Activated B cell treated with CpG ODN at 0.5 μM for 24 hours (primary cell): ENCODE data around the gene DCHS2. TPM values are rescaled to one million over a fixed set of nuclear protein-coding genes. Genes with fewer than 3 reads are reported as not detected.

Experiments
- ATAC-seq: fragments of 200-7000 bp; cut with Tn5 transposase; one replicate; pipeline ENCODE4 v1.10.0; 2021; ENCODE audit warnings: low read depth, mild to moderate bottlenecking, moderate library complexity
- CTCF ChIA-PET: fragments of 350-600 bp; sonication (Branson Sonifier 250); formaldehyde crosslinking; loops from one replicate; lab custom pipeline; 2021; ENCODE audit warnings: antibody characterized with exemption; lab: Charles Lee
- POLR2A ChIA-PET: fragments of 350-600 bp; sonication (Branson Sonifier 250); formaldehyde crosslinking; loops from one replicate; lab custom pipeline; 2021; ENCODE audit warnings: antibody characterized with exemption; lab: Charles Lee
- DNase-seq: peaks from one replicate; pipeline ENCODE4 v3.0.0; 2022
- H3K27ac Mint-ChIP-seq: one replicate; pipeline ENCODE4 v1.8.0; 2020; ENCODE audit warnings: mixed read lengths
- H3K27me3 Mint-ChIP-seq: one replicate; pipeline ENCODE4 v1.8.0; 2021; ENCODE audit warnings: mixed read lengths
- H3K36me3 Mint-ChIP-seq: one replicate; pipeline ENCODE4 v1.8.0; 2021; ENCODE audit warnings: low read depth, mixed read lengths
- H3K4me1 Mint-ChIP-seq: one replicate; pipeline ENCODE4 v1.8.0; 2021; ENCODE audit warnings: mixed read lengths
- H3K4me3 Mint-ChIP-seq: one replicate; pipeline ENCODE4 v1.8.0; 2020; ENCODE audit warnings: mild to moderate bottlenecking, mixed read lengths
- H3K9me3 Mint-ChIP-seq: one replicate; pipeline ENCODE4 v1.8.0; 2020; ENCODE audit warnings: mixed read lengths
- CTCF ChIP-seq: fragments of 200-600 bp; IDR thresholded peaks from one replicate; pipeline ENCODE4 v1.8.0; 2022; ENCODE audit warnings: antibody characterized with exemption, mild to moderate bottlenecking
- intact Hi-C: fragments of 100-400 bp; cut with micrococcal nuclease; formaldehyde crosslinking; loops from one replicate; pipeline ENCODE4 v1.15.1; 2024
- total RNA-seq: library from RNA; stranded (reverse); gene quantifications from 2 replicates; pipeline ENCODE4 v1.2.3, GENCODE V29; 2022

DCHS2 gene
- total RNA-seq, 1 donor from 2014 or later, result 0.13 TPM

DNA sequence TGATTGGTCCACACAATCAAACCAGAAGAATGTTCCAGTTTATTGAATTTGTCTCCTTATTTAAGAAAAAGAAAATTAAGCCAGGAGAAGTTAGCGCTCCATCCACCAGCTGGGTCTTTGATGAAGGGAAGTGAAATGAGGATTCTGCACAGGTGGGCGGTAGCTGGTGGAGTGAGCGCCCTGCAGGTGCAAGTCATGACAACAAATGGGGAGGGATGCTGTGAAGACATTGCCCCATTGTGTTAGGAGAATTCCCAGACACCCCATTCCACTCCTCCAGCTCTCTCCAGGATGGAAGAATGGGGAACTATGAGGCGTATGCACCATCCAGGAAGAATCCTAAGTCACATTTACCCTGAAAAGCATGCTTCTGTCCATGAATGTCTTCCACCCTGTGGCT is 35.7 kb upstream of the DCHS2 start:
- ChIA-PET POLR2A (no interaction called here), CTCF (no interaction called here)
- no peak for TF ChIP-seq CTCF
- intact Hi-C loops, result no loop called here
- DNase-seq (no peak), ATAC-seq (no peak)
- no peak overlapping the region for H3K4me3 Mint-ChIP-seq
- H3K27ac Mint-ChIP-seq, result no peak overlapping the region
- H3K36me3 Mint-ChIP-seq, result no peaks in the 10 kb centered on the region
- H3K9me3 Mint-ChIP-seq, result no peaks in the 10 kb centered on the region
- H3K4me1 Mint-ChIP-seq, result peaks cover 3% of the 10 kb centered on the region
- H3K27me3 Mint-ChIP-seq, result peaks cover 32% of the 10 kb centered on the region

DNA sequence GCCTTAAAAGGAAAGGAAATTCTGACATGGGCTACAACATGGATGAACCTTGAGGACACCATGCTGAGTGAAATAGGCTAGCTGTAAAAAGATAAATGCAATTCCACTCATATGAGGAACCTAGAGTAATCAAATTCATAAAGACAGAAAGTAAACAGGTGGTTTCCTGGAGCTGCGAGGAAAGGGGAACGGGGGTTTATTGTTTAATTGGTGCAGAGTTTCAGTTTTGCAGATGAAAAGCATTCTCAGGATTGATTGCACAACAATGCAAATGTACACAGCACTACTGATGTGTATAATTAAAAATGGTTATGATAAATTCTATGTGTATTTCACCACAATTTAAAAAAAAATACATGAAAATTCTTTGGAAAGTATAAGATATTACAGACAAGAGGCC is 34.6 kb upstream of the DCHS2 start:
- no peak for DNase-seq

GRCh38 chr4:154521607-154522006 is 30.0 kb upstream of the DCHS2 start:
- Mint-ChIP-seq H3K4me3 (no peak overlapping the region), H3K27ac (no peak overlapping the region), H3K4me1 (peaks cover 3% of the 10 kb centered on the region), H3K36me3 (no peaks in the 10 kb centered on the region), H3K9me3 (no peaks in the 10 kb centered on the region), H3K27me3 (peaks cover 43% of the 10 kb centered on the region)
- ChIA-PET POLR2A (no interaction called here), CTCF (no interaction called here)
- intact Hi-C loops, result no loop called here
- no peak for TF ChIP-seq CTCF
- no peak for DNase-seq
- no peak for ATAC-seq

More for the DNA sequence above, 34.6 kb upstream of the DCHS2 start:
- H3K27me3 Mint-ChIP-seq, result peaks cover 35% of the 10 kb centered on the region
- no peak for TF ChIP-seq CTCF
- ChIA-PET POLR2A (no interaction called here), CTCF (interaction anchor here (1.1 kb wide), 1 partner anchor 23 kb away, joined by 5 read pairs; no protein-coding TSS in a partner anchor)
- intact Hi-C loops, result no loop called here
- H3K27ac Mint-ChIP-seq, result no peak overlapping the region
- no peaks in the 10 kb centered on the region for H3K36me3 Mint-ChIP-seq
- H3K9me3 Mint-ChIP-seq, result no peaks in the 10 kb centered on the region
- no peak overlapping the region for H3K4me3 Mint-ChIP-seq
- no peak for ATAC-seq
- peaks cover 3% of the 10 kb centered on the region for H3K4me1 Mint-ChIP-seq

DNA sequence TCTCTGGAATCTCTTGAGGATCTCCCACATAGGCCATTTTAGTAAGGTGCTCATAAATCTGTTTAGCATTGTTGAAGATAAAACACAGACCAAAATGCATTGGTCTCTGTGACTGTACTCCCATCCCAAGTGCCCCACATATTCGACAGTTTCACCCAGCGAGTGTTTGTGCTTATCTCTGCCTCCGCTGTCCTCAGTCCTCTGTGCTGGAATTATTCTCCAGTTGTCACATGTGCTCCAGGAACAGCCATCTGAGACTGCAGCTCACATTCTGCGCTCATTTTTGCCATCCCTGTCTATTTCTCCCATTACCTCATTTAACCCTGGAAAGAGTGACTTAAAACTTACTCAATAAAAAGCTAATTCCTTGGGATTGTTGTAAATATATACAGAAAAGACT is 27.6 kb upstream of the DCHS2 start:
- intact Hi-C loops, result no loop called here
- Mint-ChIP-seq H3K27me3 (peaks cover 37% of the 10 kb centered on the region), H3K4me3 (no peak overlapping the region), H3K9me3 (no peaks in the 10 kb centered on the region), H3K36me3 (no peaks in the 10 kb centered on the region), H3K4me1 (no peaks in the 10 kb centered on the region), H3K27ac (no peak overlapping the region)
- no peak for DNase-seq
- ATAC-seq, result no peak
- CTCF ChIA-PET, result interaction anchor here (0.9 kb wide), 1 partner anchor 13 kb away, joined by 3 read pairs; no protein-coding TSS in a partner anchor
- POLR2A ChIA-PET, result no interaction called here
- TF ChIP-seq CTCF, result no peak

DNA sequence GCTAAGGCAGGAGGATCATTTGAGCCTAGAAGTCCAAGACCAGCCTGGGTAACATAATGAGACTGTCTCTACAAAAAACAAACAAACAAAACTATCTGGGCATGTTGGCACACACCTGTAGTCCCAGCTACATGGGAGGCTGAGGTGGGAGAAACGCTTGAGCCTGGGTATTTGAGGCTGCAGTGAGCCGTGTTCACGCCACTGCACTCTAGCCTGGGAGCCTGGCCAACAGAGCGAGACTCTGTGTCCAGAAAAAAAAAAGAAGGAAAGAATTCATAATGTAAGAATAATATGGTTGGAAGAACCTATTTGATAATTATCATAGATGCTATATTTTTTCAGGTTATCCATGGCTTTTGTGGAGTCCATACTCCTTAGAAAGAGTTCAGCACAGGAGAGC is 26.0 kb upstream of the DCHS2 start:
- intact Hi-C loops, result no loop called here
- Mint-ChIP-seq H3K27me3 (peaks cover 37% of the 10 kb centered on the region), H3K27ac (no peak overlapping the region), H3K4me1 (peaks cover 3% of the 10 kb centered on the region), H3K36me3 (no peaks in the 10 kb centered on the region), H3K9me3 (no peaks in the 10 kb centered on the region), H3K4me3 (no peak overlapping the region)
- no peak for DNase-seq
- ChIA-PET CTCF (interaction anchor here (2.9 kb wide), 1 partner anchor 12 kb away, joined by 8 read pairs; no protein-coding TSS in a partner anchor), POLR2A (no interaction called here)
- no peak for TF ChIP-seq CTCF
- no peak for ATAC-seq
